ENCODE results near the gene CASP10. TPM values are rescaled to one million over a fixed set of nuclear protein-coding genes. Genes with fewer than 3 reads are reported as not detected.

CASP10 gene
- total and polyA plus RNA-seq, 2 of the 13 experiments (the other 11 are each of a cell fraction or from before 2014, with no cell fraction given) = 22.2 to 23.8 TPM

- TF ChIP-seq RARA (CRISPR knock-in tag; IDR thresholded peaks at IDR 0.05) = no peak
- peak; percentile 31; the same call in 1 of the 2 replicates for TF ChIP-seq KDM5A (IDR thresholded peaks at IDR 0.05; ENCODE audit: borderline replicate concordance, low read length)
- TF ChIP-seq SRSF4 (IDR thresholded peaks at IDR 0.05; ENCODE audit: low read depth, low read length, poor library complexity, severe bottlenecking) = no peak
- no peak for TF ChIP-seq ZNF329 (CRISPR knock-in tag; IDR thresholded peaks at IDR 0.05; ENCODE audit: low read depth)
- TF ChIP-seq REL (CRISPR knock-in tag; conservative IDR thresholded peaks at IDR 0.05) = no peak
- TF ChIP-seq TBX2 (CRISPR knock-in tag; IDR thresholded peaks at IDR 0.05; ENCODE audit: borderline replicate concordance) = no peak; the same call in 1 of the 2 replicates
- TF ChIP-seq KAT8 (CRISPR knock-in tag; IDR thresholded peaks at IDR 0.05) = peak; percentile 89
- no peak for TF ChIP-seq ZNF367 (CRISPR knock-in tag; IDR thresholded peaks at IDR 0.05; ENCODE audit: borderline replicate concordance)
- peak; percentile 36; the same call in 1 of the 2 replicates for TF ChIP-seq ETV6 (CRISPR knock-in tag; conservative IDR thresholded peaks at IDR 0.05)
- no peak for TF ChIP-seq ZFYVE20 (CRISPR knock-in tag; IDR thresholded peaks at IDR 0.05; ENCODE audit: borderline replicate concordance, low read depth)
- TF ChIP-seq EED (CRISPR knock-in tag; IDR thresholded peaks at IDR 0.05) = no peak
- TF ChIP-seq CSRNP1 (CRISPR knock-in tag; IDR thresholded peaks at IDR 0.05) = no peak
- no peak for TF ChIP-seq SRY (CRISPR knock-in tag; IDR thresholded peaks at IDR 0.05)
- TF ChIP-seq SOX5 (CRISPR knock-in tag; IDR thresholded peaks at IDR 0.05; ENCODE audit: borderline replicate concordance) = peak; percentile 68; the same call in 1 of the 2 replicates
- no peak for TF ChIP-seq HNRNPK (IDR thresholded peaks at IDR 0.05; ENCODE audit: low read depth, low read length, poor library complexity, severe bottlenecking)
- no peak for TF ChIP-seq FOXJ3 (CRISPR knock-in tag; IDR thresholded peaks at IDR 0.05; ENCODE audit: borderline replicate concordance)
- no peak for TF ChIP-seq MLX (CRISPR knock-in tag; IDR thresholded peaks at IDR 0.05)
- TF ChIP-seq ZNF501 (CRISPR knock-in tag; IDR thresholded peaks at IDR 0.05) = peak; percentile 44; the same call in 1 of the 2 replicates
- no peak for TF ChIP-seq ZC3H13 (CRISPR knock-in tag; IDR thresholded peaks at IDR 0.05)
- TF ChIP-seq CEBPG (CRISPR knock-in tag; IDR thresholded peaks at IDR 0.05) = peak; percentile 4; the same call in 1 of the 2 replicates
- TF ChIP-seq PPARG (CRISPR knock-in tag; conservative IDR thresholded peaks at IDR 0.05) = no peak; the same call in 1 of the 2 replicates
- TF ChIP-seq ZBTB44 (CRISPR knock-in tag; IDR thresholded peaks at IDR 0.05) = no peak; the same call in 1 of the 2 replicates
- TF ChIP-seq ZNF432 (CRISPR knock-in tag; IDR thresholded peaks at IDR 0.05; ENCODE audit: borderline replicate concordance) = no peak
- no peak for TF ChIP-seq CREB1 (IDR thresholded peaks at IDR 0.05)
- TF ChIP-seq CREB1 (CRISPR knock-in tag; IDR thresholded peaks at IDR 0.05) = peak; percentile 68
- TF ChIP-seq ZNF773 (CRISPR knock-in tag; IDR thresholded peaks at IDR 0.05; ENCODE audit: borderline replicate concordance) = no peak
- TF ChIP-seq ZBTB14 (CRISPR knock-in tag; IDR thresholded peaks at IDR 0.05) = no peak
Measured at GRCh38 chr2:201233192-201233811, 50.4 kb downstream of the CASP10 start (continued).

Data from HepG2 (cell line).